ENCODE measurements around the gene GFOD1. TPM values are rescaled to one million over a fixed set of nuclear protein-coding genes. Genes with fewer than 3 reads are reported as not detected.

GFOD1 gene
- total and polyA plus RNA-seq, 4 donors: 2.6 to 16.8 (median 5.0) TPM

DNA sequence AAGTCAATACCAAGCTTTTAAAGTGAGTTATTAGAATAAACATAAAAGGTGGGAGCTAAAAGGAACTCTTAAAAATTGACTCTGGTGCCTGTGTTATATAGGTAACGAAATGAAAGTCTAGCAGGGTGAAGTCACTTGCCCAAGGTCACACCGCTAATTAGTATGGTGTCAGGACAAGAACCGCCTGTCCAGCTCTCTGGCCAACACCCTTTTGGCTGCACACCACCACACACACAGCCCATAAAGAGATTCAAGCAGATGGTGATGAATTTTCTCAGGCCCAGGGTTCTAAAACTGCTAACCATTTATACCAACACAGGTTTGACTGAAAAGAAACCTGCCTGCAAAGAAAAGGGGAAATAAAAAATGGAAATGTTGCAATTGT, 20.2 kb downstream of the GFOD1 start:
- 69% methylated on average over 3 of the region's 3 CpGs for whole genome bisulfite sequencing
- Histone ChIP-seq H3K4me3 (ENCODE audit: low read depth in 1 of 3, low read length in 3 of 3) (no peak overlapping the region), H3K27me3 (ENCODE audit: control insufficient read depth in 4 of 4, insufficient read depth in 4 of 4, low read length in 3 of 4) (no peaks in the 10 kb centered on the region), H3K9ac (ENCODE audit: low read depth in 1 of 2, low read length in 2 of 2) (no peak overlapping the region), H3K4me1 (ENCODE audit: control insufficient read depth in 4 of 4, insufficient read depth in 4 of 4, low read length in 3 of 4) (peaks cover 0 to 9% (median 2%) of the 10 kb centered on the region in 4 donors), H3K36me3 (ENCODE audit: control insufficient read depth in 4 of 4, insufficient read depth in 3 of 4, low read depth in 1 of 4, low read length in 3 of 4) (peaks cover 0 to 2% (median 0%) of the 10 kb centered on the region in 4 donors), H3K27ac (ENCODE audit: low read depth in 1 of 2, low read length in 2 of 2) (no peak overlapping the region), H3K9me3 (ENCODE audit: control insufficient read depth in 4 of 4, low read length in 3 of 4) (no peaks in the 10 kb centered on the region)
- DNase-seq (ENCODE audit: low spot score): no peak
- TF ChIP-seq, protein P1, sequence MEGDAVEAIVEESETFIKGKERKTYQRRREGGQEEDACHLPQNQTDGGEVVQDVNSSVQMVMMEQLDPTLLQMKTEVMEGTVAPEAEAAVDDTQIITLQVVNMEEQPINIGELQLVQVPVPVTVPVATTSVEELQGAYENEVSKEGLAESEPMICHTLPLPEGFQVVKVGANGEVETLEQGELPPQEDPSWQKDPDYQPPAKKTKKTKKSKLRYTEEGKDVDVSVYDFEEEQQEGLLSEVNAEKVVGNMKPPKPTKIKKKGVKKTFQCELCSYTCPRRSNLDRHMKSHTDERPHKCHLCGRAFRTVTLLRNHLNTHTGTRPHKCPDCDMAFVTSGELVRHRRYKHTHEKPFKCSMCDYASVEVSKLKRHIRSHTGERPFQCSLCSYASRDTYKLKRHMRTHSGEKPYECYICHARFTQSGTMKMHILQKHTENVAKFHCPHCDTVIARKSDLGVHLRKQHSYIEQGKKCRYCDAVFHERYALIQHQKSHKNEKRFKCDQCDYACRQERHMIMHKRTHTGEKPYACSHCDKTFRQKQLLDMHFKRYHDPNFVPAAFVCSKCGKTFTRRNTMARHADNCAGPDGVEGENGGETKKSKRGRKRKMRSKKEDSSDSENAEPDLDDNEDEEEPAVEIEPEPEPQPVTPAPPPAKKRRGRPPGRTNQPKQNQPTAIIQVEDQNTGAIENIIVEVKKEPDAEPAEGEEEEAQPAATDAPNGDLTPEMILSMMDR (IDR thresholded peaks at IDR 0.05; ENCODE audit: low read depth, low read length, missing input control): no peak
- TF ChIP-seq RAD21 (IDR thresholded peaks at IDR 0.05) (no peak), HNF4G (IDR thresholded peaks at IDR 0.05) (no peak), FOXA2 (IDR thresholded peaks at IDR 0.05) (no peak), NR2F2 (IDR thresholded peaks at IDR 0.05) (no peak), YY1 (IDR thresholded peaks at IDR 0.05) (no peak), RXRA (IDR thresholded peaks at IDR 0.05) (no peak), GABPA (IDR thresholded peaks at IDR 0.05 in 1 of 2, conservative IDR thresholded peaks at IDR 0.05 in 1 of 2) (no peak), TAF1 (conservative IDR thresholded peaks at IDR 0.05) (no peak), FOXA1 (IDR thresholded peaks at IDR 0.05) (no peak), HNF4A (conservative IDR thresholded peaks at IDR 0.05) (no peak), EGR1 (IDR thresholded peaks at IDR 0.05; ENCODE audit: low read depth in 2 of 2) (no peak), JUND (IDR thresholded peaks at IDR 0.05) (no peak), SP1 (IDR thresholded peaks at IDR 0.05) (no peak)
- TF ChIP-seq, protein P2, sequence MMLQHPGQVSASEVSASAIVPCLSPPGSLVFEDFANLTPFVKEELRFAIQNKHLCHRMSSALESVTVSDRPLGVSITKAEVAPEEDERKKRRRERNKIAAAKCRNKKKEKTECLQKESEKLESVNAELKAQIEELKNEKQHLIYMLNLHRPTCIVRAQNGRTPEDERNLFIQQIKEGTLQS (IDR thresholded peaks at IDR 0.05): no peak
- TF ChIP-seq, protein P3, sequence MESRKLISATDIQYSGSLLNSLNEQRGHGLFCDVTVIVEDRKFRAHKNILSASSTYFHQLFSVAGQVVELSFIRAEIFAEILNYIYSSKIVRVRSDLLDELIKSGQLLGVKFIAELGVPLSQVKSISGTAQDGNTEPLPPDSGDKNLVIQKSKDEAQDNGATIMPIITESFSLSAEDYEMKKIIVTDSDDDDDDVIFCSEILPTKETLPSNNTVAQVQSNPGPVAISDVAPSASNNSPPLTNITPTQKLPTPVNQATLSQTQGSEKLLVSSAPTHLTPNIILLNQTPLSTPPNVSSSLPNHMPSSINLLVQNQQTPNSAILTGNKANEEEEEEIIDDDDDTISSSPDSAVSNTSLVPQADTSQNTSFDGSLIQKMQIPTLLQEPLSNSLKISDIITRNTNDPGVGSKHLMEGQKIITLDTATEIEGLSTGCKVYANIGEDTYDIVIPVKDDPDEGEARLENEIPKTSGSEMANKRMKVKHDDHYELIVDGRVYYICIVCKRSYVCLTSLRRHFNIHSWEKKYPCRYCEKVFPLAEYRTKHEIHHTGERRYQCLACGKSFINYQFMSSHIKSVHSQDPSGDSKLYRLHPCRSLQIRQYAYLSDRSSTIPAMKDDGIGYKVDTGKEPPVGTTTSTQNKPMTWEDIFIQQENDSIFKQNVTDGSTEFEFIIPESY (IDR thresholded peaks at IDR 0.05): no peak
- TF ChIP-seq, protein P4, sequence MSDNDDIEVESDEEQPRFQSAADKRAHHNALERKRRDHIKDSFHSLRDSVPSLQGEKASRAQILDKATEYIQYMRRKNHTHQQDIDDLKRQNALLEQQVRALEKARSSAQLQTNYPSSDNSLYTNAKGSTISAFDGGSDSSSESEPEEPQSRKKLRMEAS (IDR thresholded peaks at IDR 0.05): no peak
- TF ChIP-seq, protein P5, sequence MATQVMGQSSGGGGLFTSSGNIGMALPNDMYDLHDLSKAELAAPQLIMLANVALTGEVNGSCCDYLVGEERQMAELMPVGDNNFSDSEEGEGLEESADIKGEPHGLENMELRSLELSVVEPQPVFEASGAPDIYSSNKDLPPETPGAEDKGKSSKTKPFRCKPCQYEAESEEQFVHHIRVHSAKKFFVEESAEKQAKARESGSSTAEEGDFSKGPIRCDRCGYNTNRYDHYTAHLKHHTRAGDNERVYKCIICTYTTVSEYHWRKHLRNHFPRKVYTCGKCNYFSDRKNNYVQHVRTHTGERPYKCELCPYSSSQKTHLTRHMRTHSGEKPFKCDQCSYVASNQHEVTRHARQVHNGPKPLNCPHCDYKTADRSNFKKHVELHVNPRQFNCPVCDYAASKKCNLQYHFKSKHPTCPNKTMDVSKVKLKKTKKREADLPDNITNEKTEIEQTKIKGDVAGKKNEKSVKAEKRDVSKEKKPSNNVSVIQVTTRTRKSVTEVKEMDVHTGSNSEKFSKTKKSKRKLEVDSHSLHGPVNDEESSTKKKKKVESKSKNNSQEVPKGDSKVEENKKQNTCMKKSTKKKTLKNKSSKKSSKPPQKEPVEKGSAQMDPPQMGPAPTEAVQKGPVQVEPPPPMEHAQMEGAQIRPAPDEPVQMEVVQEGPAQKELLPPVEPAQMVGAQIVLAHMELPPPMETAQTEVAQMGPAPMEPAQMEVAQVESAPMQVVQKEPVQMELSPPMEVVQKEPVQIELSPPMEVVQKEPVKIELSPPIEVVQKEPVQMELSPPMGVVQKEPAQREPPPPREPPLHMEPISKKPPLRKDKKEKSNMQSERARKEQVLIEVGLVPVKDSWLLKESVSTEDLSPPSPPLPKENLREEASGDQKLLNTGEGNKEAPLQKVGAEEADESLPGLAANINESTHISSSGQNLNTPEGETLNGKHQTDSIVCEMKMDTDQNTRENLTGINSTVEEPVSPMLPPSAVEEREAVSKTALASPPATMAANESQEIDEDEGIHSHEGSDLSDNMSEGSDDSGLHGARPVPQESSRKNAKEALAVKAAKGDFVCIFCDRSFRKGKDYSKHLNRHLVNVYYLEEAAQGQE (IDR thresholded peaks at IDR 0.05): no peak
